ENCODE measurements around the gene RUVBL2. TPM values are rescaled to one million over a fixed set of nuclear protein-coding genes. Genes with fewer than 3 reads are reported as not detected.

RUVBL2 gene
- total and polyA plus RNA-seq, 2 of the 4 experiments (the other 2 are of a cell fraction), result 196 to 391 TPM

DNA sequence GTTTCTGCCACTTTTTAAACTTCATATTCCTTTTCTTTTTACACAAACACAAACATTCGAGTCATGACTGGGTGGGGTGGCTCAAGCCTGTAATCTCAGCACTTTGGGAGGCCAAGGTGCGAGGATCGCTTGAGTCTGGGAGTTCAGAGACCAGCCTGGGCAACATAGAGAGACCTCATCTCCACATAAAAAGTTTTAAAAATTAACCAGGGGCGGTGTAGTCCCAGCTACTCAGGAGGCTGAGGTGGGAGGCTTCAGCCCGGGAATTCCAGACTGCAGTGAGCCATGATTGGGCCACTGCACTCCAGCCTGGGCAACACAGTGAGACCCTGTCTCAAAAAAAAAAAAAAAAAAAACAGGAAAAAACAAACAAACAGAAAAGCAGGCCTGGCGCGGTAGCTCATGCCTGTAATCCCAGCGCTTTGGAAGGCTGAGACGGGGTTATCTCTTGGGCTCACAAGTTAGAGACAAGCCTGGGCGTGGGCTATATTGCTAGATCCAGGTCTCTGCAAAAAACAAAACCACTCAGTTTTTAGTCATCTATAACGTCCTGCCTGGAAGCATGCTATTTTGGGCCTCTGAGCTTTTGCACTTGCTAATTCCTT lies 39.6 kb upstream of the RUVBL2 start (continued):
- TF ChIP-seq RFX5 (IDR thresholded peaks at IDR 0.05; ENCODE audit: low read depth, low read length), result no peak

DNA sequence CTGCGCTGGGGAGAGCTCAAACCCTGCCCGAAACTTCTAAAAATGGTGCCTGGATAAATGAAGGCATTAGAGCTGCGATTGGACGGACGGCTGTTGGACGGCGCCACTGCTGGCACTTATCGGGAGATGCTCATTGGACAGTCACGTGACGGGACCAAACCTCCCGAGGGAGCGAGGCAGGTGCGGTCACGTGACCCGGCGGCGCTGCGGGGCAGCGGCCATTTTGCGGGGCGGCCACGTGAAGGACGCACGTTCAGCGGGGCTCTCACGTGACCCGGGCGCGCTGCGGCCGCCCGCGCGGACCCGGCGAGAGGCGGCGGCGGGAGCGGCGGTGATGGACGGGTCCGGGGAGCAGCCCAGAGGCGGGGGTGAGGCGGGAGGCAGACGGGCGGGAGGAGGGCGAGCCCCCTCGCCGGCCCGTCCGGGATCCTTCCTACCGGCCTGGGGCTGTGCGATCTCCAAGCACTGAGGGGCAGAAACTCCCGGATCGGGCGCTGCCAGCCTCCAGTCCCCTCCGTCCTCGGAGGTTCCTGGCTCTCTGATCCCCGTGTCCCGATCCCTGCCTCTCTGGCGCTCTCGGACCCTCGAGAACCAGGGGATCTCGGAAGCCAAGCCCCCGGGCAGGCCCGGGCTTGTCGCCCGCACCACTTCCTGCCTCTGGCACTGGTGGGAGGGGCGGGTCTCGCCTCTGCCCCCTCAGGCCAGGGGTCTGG lies 38.9 kb upstream of the RUVBL2 start, which contains the start of gene BAX:
TSS of gene BAX (plus strand) at position 281 of the 713 bp plus-strand sequence. CDS start at position 335, 54 bp downstream.
- BruUV-seq (replicated peaks), result no TSS peak
- H2AFZ ChIP-seq (replicated peaks; ENCODE audit: low read length, poor library complexity), result peak within 1 kb of the TSS; percentile 90
- H2AK9ac ChIP-seq (replicated peaks; ENCODE audit: low read depth, low read length, poor library complexity), result peak within 1 kb of the TSS; percentile 100
- H3K4me3 ChIP-seq (ENCODE audit: insufficient read depth, low read depth, low read length), result peak within 1 kb of the TSS; percentile 93
- H3K4me2 ChIP-seq (ENCODE audit: low read depth, low read length), result peak within 1 kb of the TSS; percentile 98
- H3K9ac ChIP-seq (ENCODE audit: low read depth, low read length), result peak within 1 kb of the TSS; percentile 99
- H2BK15ac ChIP-seq (ENCODE audit: low read depth, low read length), result peak within 1 kb of the TSS; percentile 54; the same call in 2 of the 3 replicates
- peak within 1 kb of the TSS; percentile 90 for H4K5ac ChIP-seq (ENCODE audit: low read depth, low read length)
- peak within 1 kb of the TSS; percentile 97 for H2BK5ac ChIP-seq (ENCODE audit: low read depth, low read length, poor library complexity, severe bottlenecking)
- 2% methylated on average over 36 of the region's 71 CpGs; no CpG with 5 or more reads in 1 of the 2 experiments for WGBS, 2 experiments (ENCODE audit: extremely low coverage in 2 of 2, insufficient read length in 1 of 2)
- H4K20me1 ChIP-seq (ENCODE audit: insufficient read depth, low read length), result 0 out of 2 replicates have a peak, but pooled peaks cover 2% of the 10 kb centered on the region
- no peaks in the 10 kb centered on the region for H3K27me3 ChIP-seq (ENCODE audit: control insufficient read depth, insufficient read depth, low read length)
- peak within 1 kb of the TSS; percentile 98 for H2AK5ac ChIP-seq (ENCODE audit: low read depth, low read length)
- peaks cover 19 to 42% of the 10 kb centered on the region in 2 experiments for H3K79me1 ChIP-seq (ENCODE audit: low read depth in 1 of 2, low read length in 2 of 2)
- H3K27ac ChIP-seq (ENCODE audit: insufficient read depth, low read length), result peak within 1 kb of the TSS; percentile 97
- no peaks in the 10 kb centered on the region for H3K9me3 ChIP-seq (ENCODE audit: control insufficient read depth, insufficient read depth, low read length)
- peak within 1 kb of the TSS; percentile 85; the same call in 1 of the 2 replicates for H2BK20ac ChIP-seq (ENCODE audit: low read depth, low read length)
- TF ChIP-seq SMC3 (IDR thresholded peaks at IDR 0.05; ENCODE audit: low read depth, low read length), result no peak
- TF ChIP-seq RCOR1 (IDR thresholded peaks at IDR 0.05; ENCODE audit: insufficient replicate concordance, low read length), result no peak
- TF ChIP-seq, protein P1, sequence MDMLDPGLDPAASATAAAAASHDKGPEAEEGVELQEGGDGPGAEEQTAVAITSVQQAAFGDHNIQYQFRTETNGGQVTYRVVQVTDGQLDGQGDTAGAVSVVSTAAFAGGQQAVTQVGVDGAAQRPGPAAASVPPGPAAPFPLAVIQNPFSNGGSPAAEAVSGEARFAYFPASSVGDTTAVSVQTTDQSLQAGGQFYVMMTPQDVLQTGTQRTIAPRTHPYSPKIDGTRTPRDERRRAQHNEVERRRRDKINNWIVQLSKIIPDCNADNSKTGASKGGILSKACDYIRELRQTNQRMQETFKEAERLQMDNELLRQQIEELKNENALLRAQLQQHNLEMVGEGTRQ (IDR thresholded peaks at IDR 0.05; ENCODE audit: low read depth, low read length), result peak; percentile 100
- TF ChIP-seq BHLHE40 (IDR thresholded peaks at IDR 0.05; ENCODE audit: low read depth, low read length), result peak; percentile 99
- peak; percentile 74; the same call in 1 of the 2 replicates for TF ChIP-seq MXI1 (IDR thresholded peaks at IDR 0.05; ENCODE audit: borderline replicate concordance, low read depth, low read length)
- TF ChIP-seq MAZ (IDR thresholded peaks at IDR 0.05; ENCODE audit: borderline replicate concordance, low read depth, low read length), result peak; percentile 53; the same call in 1 of the 2 replicates
- TF ChIP-seq NFE2L2 (IDR thresholded peaks at IDR 0.05; ENCODE audit: low read depth, low read length), result no peak
- TF ChIP-seq CHD1 (IDR thresholded peaks at IDR 0.05; ENCODE audit: low read depth, low read length), result peak; percentile 75; the same call in 1 of the 2 replicates
- peak; percentile 99 for TF ChIP-seq FOS (IDR thresholded peaks at IDR 0.05; ENCODE audit: low read depth, low read length)
- TF ChIP-seq, protein P2, sequence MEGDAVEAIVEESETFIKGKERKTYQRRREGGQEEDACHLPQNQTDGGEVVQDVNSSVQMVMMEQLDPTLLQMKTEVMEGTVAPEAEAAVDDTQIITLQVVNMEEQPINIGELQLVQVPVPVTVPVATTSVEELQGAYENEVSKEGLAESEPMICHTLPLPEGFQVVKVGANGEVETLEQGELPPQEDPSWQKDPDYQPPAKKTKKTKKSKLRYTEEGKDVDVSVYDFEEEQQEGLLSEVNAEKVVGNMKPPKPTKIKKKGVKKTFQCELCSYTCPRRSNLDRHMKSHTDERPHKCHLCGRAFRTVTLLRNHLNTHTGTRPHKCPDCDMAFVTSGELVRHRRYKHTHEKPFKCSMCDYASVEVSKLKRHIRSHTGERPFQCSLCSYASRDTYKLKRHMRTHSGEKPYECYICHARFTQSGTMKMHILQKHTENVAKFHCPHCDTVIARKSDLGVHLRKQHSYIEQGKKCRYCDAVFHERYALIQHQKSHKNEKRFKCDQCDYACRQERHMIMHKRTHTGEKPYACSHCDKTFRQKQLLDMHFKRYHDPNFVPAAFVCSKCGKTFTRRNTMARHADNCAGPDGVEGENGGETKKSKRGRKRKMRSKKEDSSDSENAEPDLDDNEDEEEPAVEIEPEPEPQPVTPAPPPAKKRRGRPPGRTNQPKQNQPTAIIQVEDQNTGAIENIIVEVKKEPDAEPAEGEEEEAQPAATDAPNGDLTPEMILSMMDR (conservative IDR thresholded peaks at IDR 0.05; ENCODE audit: low read depth, low read length), result no peak
- TF ChIP-seq POLR2A (IDR thresholded peaks at IDR 0.05; ENCODE audit: low read depth, low read length), result peak; percentile 73; the same call in 1 of the 2 replicates
- peak within 1 kb of the TSS; percentile 99 for H2BK120ac ChIP-seq (ENCODE audit: low read depth, low read length)
- peak within 1 kb of the TSS; percentile 99 for H3K56ac ChIP-seq (ENCODE audit: extremely low read depth, insufficient read depth, low read length)
- H3K23ac ChIP-seq (ENCODE audit: low read depth, low read length), result peak within 1 kb of the TSS; percentile 99
- dilution Hi-C loops (cut with HindIII; ENCODE audit: low sequenced_read_pairs, unreplicated experiment) (no loop called here), in situ Hi-C loops (cut with MboI; ENCODE audit: low sequenced_read_pairs) (no loop called here), intact Hi-C loops (cut with micrococcal nuclease) (loop anchor here (2.0 kb wide), 1 partner anchor 54 kb away; the partner anchor contains the start of gene NUCB1)
- H3K14ac ChIP-seq (replicated peaks; ENCODE audit: low read depth, low read length), result peak within 1 kb of the TSS; percentile 100
- peaks cover 8% of the 10 kb centered on the region for H3K4me1 ChIP-seq (ENCODE audit: control insufficient read depth, insufficient read depth, low read length)
- ATAC-seq (ENCODE audit: low read depth), result peak; percentile 93
- peak within 1 kb of the TSS; percentile 98 to 99 for H4K8ac ChIP-seq (ENCODE audit: low read depth in 2 of 2, low read length in 2 of 2)
- H3K18ac ChIP-seq (ENCODE audit: low read depth, low read length), result peak within 1 kb of the TSS; percentile 86
- DNase-seq, result peak; percentile 93
- ChIA-PET POLR2A (ENCODE audit: unreplicated experiment) (interaction anchor here (0.7 to 1.3 kb wide), 2 partner anchors 9 to 11 kb away, joined by 4 to 6 read pairs; no protein-coding TSS in a partner anchor), CTCF (no interaction called here)
- peak within 1 kb of the TSS; percentile 98 for H4K91ac ChIP-seq (ENCODE audit: insufficient read depth, low read depth, low read length)
- H3K9me1 ChIP-seq (ENCODE audit: insufficient read depth, low read length), result peaks cover 15% of the 10 kb centered on the region
- H3K4ac ChIP-seq (ENCODE audit: low read depth, low read length), result peak within 1 kb of the TSS; percentile 100
- H3K36me3 ChIP-seq (ENCODE audit: control insufficient read depth, insufficient read depth, low read length), result peaks cover 11% of the 10 kb centered on the region

Data from IMR-90 (cell line).